8988T (cell line): Measurements from ENCODE around the gene SLC2A3.
"Not testable (repeated sequence)": the region's sequence is repeated elsewhere in the genome, so short reads cannot be mapped to it uniquely, and the experiment has no call there.

Experiments
- DNase-seq: peaks from one replicate; pipeline ENCODE4 v3.0.0; 2011

SLC2A3 gene

GRCh38 chr12:7950230-7950943 lies 14.4 kb upstream of the SLC2A3 start:
- not testable (repeated sequence) for DNase-seq

GRCh38 chr12:7948589-7949260 lies 12.7 kb upstream of the SLC2A3 start:
- no peak for DNase-seq

GRCh38 chr12:7947011-7947410 lies 11.0 kb upstream of the SLC2A3 start:
- DNase-seq = no peak

- not testable (repeated sequence) for DNase-seq
Measured at GRCh38 chr12:7944760-7945159, 8.8 kb upstream of the SLC2A3 start.

GRCh38 chr12:7940906-7941305 lies 4.9 kb upstream of the SLC2A3 start:
- DNase-seq = no peak

GRCh38 chr12:7937833-7938506 lies 2.0 kb upstream of the SLC2A3 start:
- DNase-seq = no peak

- no peak for DNase-seq
Measured at GRCh38 chr12:7934889-7935492, 996 bp downstream of the SLC2A3 start.

- no peak for DNase-seq
Measured at GRCh38 chr12:7934091-7934888, 1.7 kb downstream of the SLC2A3 start.

- peak; percentile 37 for DNase-seq
Measured at GRCh38 chr12:7933255-7933726, 2.7 kb downstream of the SLC2A3 start.

GRCh38 chr12:7932599-7933240 lies 3.3 kb downstream of the SLC2A3 start:
- not testable (repeated sequence) for DNase-seq

GRCh38 chr12:7929083-7929792 lies 6.7 kb downstream of the SLC2A3 start:
- no peak for DNase-seq

GRCh38 chr12:7927470-7927869 lies 8.5 kb downstream of the SLC2A3 start:
- no peak for DNase-seq

GRCh38 chr12:7926068-7926666 lies 9.8 kb downstream of the SLC2A3 start:
- DNase-seq = not testable (repeated sequence)

- no peak for DNase-seq
Measured at GRCh38 chr12:7923241-7924236, 12.4 kb downstream of the SLC2A3 start.

GRCh38 chr12:7921181-7921580 lies 14.8 kb downstream of the SLC2A3 start:
- DNase-seq = not testable (repeated sequence)

GRCh38 chr12:7918268-7918590 lies 17.8 kb downstream of the SLC2A3 start:
- not testable (repeated sequence) for DNase-seq

GRCh38 chr12:7917392-7918267 lies 18.4 kb downstream of the SLC2A3 start:
- no peak for DNase-seq

GRCh38 chr12:7916936-7917335 lies 19.1 kb downstream of the SLC2A3 start:
- no peak for DNase-seq
